Keratinocyte (primary cell): ENCODE measurements around the gene EEPD1. TPM values are rescaled to one million over a fixed set of nuclear protein-coding genes. Genes with fewer than 3 reads are reported as not detected.

Experiments
- DNase-seq: peaks from one replicate; pipeline ENCODE4 v3.0.0-alpha.2; 2011; ENCODE audit warnings: low read depth, missing footprints, low spot score
- FAIRE-seq: peaks from 2 replicates; lab custom pipeline; 2011; peaks lifted over from hg19 to GRCh38; lab: Jason Lieb, UNC
- H2AFZ ChIP-seq: 2 replicates; pipeline ENCODE4 v1.6.0; 2012; ENCODE audit warnings: low read length, control low read depth, inconsistent platforms; ENCODE audit not compliant: control insufficient read depth
- H3K27ac ChIP-seq: 2 replicates; pipeline ENCODE4 v1.5.1; 2011; ENCODE audit warnings: low read length; ENCODE audit not compliant: control insufficient read depth, insufficient read depth
- H3K27me3 ChIP-seq: 3 replicates; pipeline ENCODE4 v1.6.0; 2011; ENCODE audit warnings: low read length; ENCODE audit not compliant: control insufficient read depth, insufficient read depth; ENCODE audit errors: extremely low read depth
- H3K36me3 ChIP-seq, 2 experiments: 2 replicates in 1 of 2; 3 replicates in 1 of 2; pipeline ENCODE4 v1.5.1; 2011; ENCODE audit warnings: low read length in 2 of 2, mild to moderate bottlenecking in 1 of 2; ENCODE audit not compliant: control insufficient read depth in 2 of 2, insufficient read depth in 2 of 2; ENCODE audit errors: extremely low read depth in 1 of 2
- H3K4me1 ChIP-seq: 3 replicates; pipeline ENCODE4 v1.5.1; 2011; ENCODE audit warnings: low read length; ENCODE audit not compliant: control insufficient read depth, insufficient read depth; ENCODE audit errors: extremely low read depth
- H3K4me2 ChIP-seq: 3 replicates; pipeline ENCODE4 v1.6.0; 2011; ENCODE audit warnings: low read depth, low read length; ENCODE audit not compliant: control insufficient read depth, insufficient read depth; ENCODE audit errors: extremely low read depth
- H3K4me3 ChIP-seq, 3 experiments: fragments of 200-600 bp in 1 of 3; sonication (generic) in 1 of 3; 2 replicates in 2 of 3; 3 replicates in 1 of 3; pipeline ENCODE4 v1.5.1; 2011 to 2016; ENCODE audit warnings: low read length in 3 of 3, mild to moderate bottlenecking in 3 of 3, control low read depth in 2 of 3, inconsistent platforms in 1 of 3, low read depth in 1 of 3, mixed read lengths in 1 of 3, mixed run types in 1 of 3, moderate library complexity in 1 of 3; ENCODE audit not compliant: control insufficient read depth in 2 of 3, insufficient read depth in 2 of 3; ENCODE audit errors: extremely low read depth in 1 of 3
- H3K79me2 ChIP-seq: 2 replicates; pipeline ENCODE4 v1.6.0; 2012; ENCODE audit warnings: low read length; ENCODE audit not compliant: control insufficient read depth, insufficient read depth
- H3K9ac ChIP-seq: 3 replicates; pipeline ENCODE4 v1.6.0; 2011; ENCODE audit warnings: low read length; ENCODE audit not compliant: control insufficient read depth, insufficient read depth; ENCODE audit errors: extremely low read depth
- H3K9me1 ChIP-seq: 3 replicates; pipeline ENCODE4 v1.6.0; 2011; ENCODE audit warnings: low read length; ENCODE audit not compliant: control insufficient read depth, insufficient read depth; ENCODE audit errors: extremely low read depth
- H3K9me3 ChIP-seq: 2 replicates; pipeline ENCODE4 v1.5.1; 2012; ENCODE audit warnings: low read depth, low read length; ENCODE audit not compliant: control insufficient read depth
- H4K20me1 ChIP-seq: 3 replicates; pipeline ENCODE4 v1.6.0; 2011; ENCODE audit warnings: low read length; ENCODE audit not compliant: control insufficient read depth, insufficient read depth; ENCODE audit errors: extremely low read depth
- EZH2 ChIP-seq: IDR thresholded peaks from one replicate; pipeline ENCODE4 v1.6.1; 2012; ENCODE audit warnings: inconsistent platforms, mild to moderate bottlenecking, low read length, moderate library complexity
- dilution Hi-C: fragments of 300-500 bp; cut with MboI; formaldehyde crosslinking; loops from one replicate; pipeline ENCODE4 v1.7.0; 2020; ENCODE audit warnings: low sequenced_read_pairs; ENCODE audit not compliant: extremely low pct_ligation_motif_present
- polyA plus RNA-seq, 5 experiments: library from polyadenylated mRNA; depleted of rRNA in 3 of 5; stranded (reverse) in 3 of 5; stranded (forward) in 1 of 5; unstranded in 1 of 5; fragments of >200 nt; gene quantifications; 1 replicate in 1 of 5; 2 replicates in 3 of 5; 3 replicates in 1 of 5; pipeline versions ENCODE4 v1.2.1 to v1.2.3, GENCODE V29; 2011 to 2012; ENCODE audit warnings: missing spikeins in 2 of 5, low read depth in 1 of 5, low replicate concordance in 1 of 5
- TF ChIP-seq, protein P1 (sequence below), 3 experiments: IDR thresholded peaks in 1 of 3; conservative IDR thresholded peaks in 1 of 3; optimal IDR thresholded peaks in 1 of 3; 2 replicates in 2 of 3; 3 replicates in 1 of 3; pipeline versions ENCODE3 to v1.5.1; 2011; ENCODE audit warnings: low read length in 3 of 3, mild to moderate bottlenecking in 3 of 3, moderate library complexity in 2 of 3, control low read depth in 1 of 3, inconsistent platforms in 1 of 3; ENCODE audit not compliant: insufficient read depth in 2 of 3; ENCODE audit errors: extremely low read depth in 1 of 3

Gene EEPD1
- polyA plus RNA-seq, 1 donor (not counting 4 experiments of a cell fraction or from before 2014, with no cell fraction given) = 1.2 TPM

GRCh38 chr7:36265680-36266079 is 112.6 kb downstream of the EEPD1 start:
- Histone ChIP-seq H3K9ac (no peak overlapping the region), H3K4me3 (no peak overlapping the region), H2AFZ (peak overlapping the region; percentile 30), H3K27ac (no peak overlapping the region), H3K4me2 (peak overlapping the region; percentile 35), H3K79me2 (no peaks in the 10 kb centered on the region), H3K4me1 (peaks cover 5% of the 10 kb centered on the region), H3K27me3 (no peaks in the 10 kb centered on the region), H4K20me1 (no peaks in the 10 kb centered on the region), H3K36me3 (no peaks in the 10 kb centered on the region), H3K9me1 (no peaks in the 10 kb centered on the region), H3K9me3 (no peaks in the 10 kb centered on the region)
- dilution Hi-C loops = no loop called here
- FAIRE-seq = peak; percentile 17
- DNase-seq = no peak
- TF ChIP-seq EZH2 = no peak
- TF ChIP-seq, protein P1, sequence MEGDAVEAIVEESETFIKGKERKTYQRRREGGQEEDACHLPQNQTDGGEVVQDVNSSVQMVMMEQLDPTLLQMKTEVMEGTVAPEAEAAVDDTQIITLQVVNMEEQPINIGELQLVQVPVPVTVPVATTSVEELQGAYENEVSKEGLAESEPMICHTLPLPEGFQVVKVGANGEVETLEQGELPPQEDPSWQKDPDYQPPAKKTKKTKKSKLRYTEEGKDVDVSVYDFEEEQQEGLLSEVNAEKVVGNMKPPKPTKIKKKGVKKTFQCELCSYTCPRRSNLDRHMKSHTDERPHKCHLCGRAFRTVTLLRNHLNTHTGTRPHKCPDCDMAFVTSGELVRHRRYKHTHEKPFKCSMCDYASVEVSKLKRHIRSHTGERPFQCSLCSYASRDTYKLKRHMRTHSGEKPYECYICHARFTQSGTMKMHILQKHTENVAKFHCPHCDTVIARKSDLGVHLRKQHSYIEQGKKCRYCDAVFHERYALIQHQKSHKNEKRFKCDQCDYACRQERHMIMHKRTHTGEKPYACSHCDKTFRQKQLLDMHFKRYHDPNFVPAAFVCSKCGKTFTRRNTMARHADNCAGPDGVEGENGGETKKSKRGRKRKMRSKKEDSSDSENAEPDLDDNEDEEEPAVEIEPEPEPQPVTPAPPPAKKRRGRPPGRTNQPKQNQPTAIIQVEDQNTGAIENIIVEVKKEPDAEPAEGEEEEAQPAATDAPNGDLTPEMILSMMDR (optimal IDR thresholded peaks at IDR 0.05 in 1 of 3, IDR thresholded peaks at IDR 0.05 in 1 of 3, conservative IDR thresholded peaks at IDR 0.05 in 1 of 3; ENCODE audit: extremely low read depth in 1 of 3, insufficient read depth in 2 of 3, low read length in 3 of 3) = no peak

GRCh38 chr7:36266190-36266589 is 113.1 kb downstream of the EEPD1 start:
- TF ChIP-seq, protein P1 (optimal IDR thresholded peaks at IDR 0.05 in 1 of 3, IDR thresholded peaks at IDR 0.05 in 1 of 3, conservative IDR thresholded peaks at IDR 0.05 in 1 of 3; ENCODE audit: extremely low read depth in 1 of 3, insufficient read depth in 2 of 3, low read length in 3 of 3) = no peak
- no peak for TF ChIP-seq EZH2
- Histone ChIP-seq H3K27me3 (no peaks in the 10 kb centered on the region), H3K4me1 (peaks cover 5% of the 10 kb centered on the region), H3K9ac (no peak overlapping the region), H3K4me3 (no peak overlapping the region), H4K20me1 (no peaks in the 10 kb centered on the region), H3K4me2 (no peak overlapping the region), H3K9me1 (no peaks in the 10 kb centered on the region), H3K36me3 (no peaks in the 10 kb centered on the region), H2AFZ (no peak overlapping the region), H3K79me2 (no peaks in the 10 kb centered on the region), H3K9me3 (no peaks in the 10 kb centered on the region), H3K27ac (no peak overlapping the region)
- no peak for FAIRE-seq
- no peak for DNase-seq
- dilution Hi-C loops = no loop called here
